ENCODE measurements around the gene RNF214.
"Not testable (repeated sequence)": the region's sequence is repeated elsewhere in the genome, so short reads cannot be mapped to it uniquely, and the experiment has no call there.

RNF214 gene

DNA sequence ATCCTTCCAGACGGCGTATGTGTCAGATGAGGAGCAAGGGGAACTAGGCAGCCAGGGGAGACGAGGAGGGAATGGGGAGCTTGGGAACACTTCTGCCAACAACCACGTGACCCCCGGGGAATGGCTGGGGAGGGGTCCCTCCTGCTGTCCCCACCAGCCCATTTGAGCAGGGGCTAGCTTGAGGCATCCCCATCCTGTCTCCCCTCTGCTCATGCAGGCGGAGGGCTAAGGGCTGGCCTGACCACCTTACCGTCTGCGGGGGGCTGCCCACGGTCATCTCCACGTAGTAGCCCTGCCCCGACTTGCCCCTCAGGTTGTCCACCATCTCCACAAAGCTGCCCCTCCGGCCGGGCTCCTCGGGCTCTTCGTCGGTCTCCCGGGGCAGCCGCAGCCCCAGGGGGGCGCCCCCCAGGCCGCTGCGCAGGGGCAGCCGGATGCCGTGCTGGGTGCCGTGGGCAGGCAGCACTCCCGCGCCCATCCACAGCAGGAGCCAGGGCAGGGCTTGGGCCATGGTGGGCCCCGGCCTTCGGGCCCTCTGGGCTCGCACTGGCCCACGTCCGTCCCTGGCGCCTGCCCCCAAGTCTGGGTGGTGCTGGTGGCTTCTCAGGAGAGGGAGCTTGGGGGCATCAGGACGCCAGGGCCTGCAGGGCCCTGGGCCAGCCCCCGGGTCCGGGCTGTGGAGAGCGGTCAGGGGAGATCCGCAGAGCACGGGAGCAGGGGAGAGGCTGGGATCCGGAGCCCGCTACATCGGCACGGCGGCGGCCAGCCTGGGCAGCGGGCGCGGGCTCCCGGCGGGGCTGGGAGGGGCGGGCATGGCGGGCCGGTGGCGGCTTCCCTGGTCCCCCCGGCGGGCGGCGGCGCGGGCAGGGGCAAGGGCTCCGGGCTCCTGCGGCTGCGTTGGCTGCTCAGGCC lies 83.1 kb downstream of the RNF214 start:
- DNase-seq (ENCODE audit: low read depth in 2 of 2), result no peak

DNA sequence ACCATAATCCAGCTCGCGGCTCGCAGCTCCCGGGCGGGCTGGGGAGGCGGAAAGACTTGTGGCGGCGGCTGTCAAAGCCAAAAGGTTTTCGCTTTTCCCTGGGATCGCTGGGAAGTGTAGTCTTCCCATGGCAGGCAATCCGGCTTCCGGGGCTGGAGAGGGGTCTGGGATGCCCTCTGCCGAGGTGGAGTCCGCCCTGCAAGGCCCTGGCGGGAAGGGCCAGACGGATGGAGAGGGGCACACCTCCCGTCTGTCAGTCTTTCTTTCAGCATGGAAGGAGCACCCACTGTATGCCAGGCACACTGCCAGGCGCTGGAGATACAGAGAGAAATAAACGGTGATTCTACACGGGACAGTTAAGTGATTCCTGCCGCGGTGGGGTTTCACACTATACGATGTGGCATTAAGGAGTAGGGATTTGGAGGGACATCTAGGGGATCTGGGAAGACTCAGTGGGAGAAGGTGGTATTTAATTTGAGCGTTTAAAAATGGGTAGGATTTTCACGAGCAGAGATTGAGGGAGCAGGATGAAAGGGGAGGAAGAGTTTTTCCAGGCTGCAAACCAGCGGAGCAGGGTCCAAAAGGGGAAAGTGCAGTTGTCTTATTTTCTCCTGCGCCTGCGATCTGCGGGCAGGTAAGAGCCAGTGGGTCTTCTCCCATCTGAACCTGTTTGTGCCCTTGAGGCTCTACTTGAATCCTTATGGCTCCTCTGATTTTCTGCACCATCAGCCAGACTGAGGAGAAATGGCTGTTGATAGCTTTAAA lies 83.9 kb downstream of the RNF214 start, which contains the start of gene BACE1:
BACE1 (minus strand) TSS at position 60 of the 765 bp plus-strand sequence. CDS start 461 bp downstream, outside the sequence.
- DNase-seq (ENCODE audit: low read depth in 2 of 2), result no peak

- DNase-seq (ENCODE audit: low read depth in 2 of 2), result no peak
These were observed 86.3 kb downstream of the RNF214 start for GRCh38 chr11:117318738-117319137.

DNA sequence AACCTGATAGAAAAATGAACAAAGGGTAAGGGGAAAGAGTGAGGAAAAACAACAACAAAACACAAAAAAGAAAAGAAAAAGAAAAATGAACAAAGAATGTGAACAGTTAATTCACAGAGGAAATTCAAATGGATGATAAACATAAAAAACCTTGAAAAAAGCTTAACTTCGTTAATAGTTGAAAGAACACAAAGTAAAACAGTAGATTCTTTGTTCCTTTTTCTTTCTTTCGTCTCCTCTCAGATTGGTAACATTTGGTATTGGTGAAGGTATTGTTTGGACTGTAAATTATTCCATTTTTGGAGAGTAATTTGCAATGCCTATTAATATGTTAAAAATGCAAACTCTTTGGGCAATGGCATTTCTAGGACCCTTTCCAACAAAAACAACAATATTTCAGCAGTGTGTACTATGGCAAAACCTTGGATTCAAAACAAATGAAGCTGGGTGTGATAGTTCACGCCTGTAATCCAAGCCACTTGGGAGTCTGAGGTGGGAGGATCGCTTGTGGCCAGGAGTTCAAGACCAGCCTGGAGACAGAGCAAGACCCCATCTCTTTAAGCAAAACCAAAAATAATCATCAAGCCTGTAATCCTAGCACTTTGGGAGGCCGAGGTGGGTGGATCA lies 86.9 kb downstream of the RNF214 start:
- no peak for DNase-seq (ENCODE audit: low read depth in 2 of 2)

DNA sequence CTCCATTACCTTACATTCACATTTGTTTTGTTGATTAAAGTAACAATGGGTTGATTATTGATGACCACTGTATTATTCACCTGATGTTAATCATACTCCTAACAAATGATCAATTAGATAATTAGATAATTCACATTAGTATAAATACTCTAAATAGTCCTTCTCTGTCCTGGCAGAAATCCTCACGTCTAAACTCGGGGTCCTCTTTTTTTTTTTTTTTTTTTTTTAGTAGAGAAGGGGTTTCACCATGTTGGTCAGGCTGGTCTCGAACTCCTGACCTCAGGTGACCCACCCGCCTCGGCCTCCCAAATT lies 94.7 kb downstream of the RNF214 start:
- not testable (repeated sequence) for DNase-seq (ENCODE audit: low read depth in 2 of 2)

- DNase-seq (ENCODE audit: low read depth in 2 of 2), result peak; percentile 91 to 92
These were observed 95.3 kb downstream of the RNF214 start, which contains the start of gene CEP164 for GRCh38 chr11:117327567-117328374. Gene CEP164, plus strand, starts transcription at chr11:117327854. Its CDS starts 10,733 bp downstream, at chr11:117338587.

DNA sequence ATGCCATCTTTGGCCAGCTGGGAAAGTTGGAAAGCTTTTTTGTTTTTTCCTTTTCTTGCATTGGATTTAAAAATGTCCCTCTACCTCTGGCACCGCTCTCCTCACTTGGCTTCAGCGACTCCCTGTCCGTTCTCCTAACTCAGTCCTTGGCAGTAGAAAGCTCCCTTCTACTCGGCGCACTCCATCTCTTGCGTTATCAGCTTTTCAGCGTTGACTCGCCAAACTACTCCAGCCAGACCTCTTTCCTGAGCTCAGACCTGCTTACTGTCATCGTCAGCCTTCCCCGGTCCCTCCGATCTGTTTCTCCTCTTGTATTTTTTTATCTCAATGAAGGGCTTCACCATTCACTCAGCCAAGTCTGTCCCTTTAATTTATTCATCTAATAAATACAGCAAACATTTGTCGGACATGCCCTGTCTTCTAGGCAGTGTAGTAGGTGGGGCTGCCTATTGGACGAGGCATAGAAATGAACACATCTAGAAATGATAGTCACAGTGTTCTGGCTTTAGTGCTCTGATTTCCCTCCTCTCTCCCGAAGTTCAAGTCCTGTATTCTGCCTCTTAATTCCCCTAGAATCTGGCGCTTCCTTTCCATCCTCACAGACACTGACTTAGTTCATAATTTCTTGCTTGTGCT lies 96.0 kb downstream of the RNF214 start:
- DNase-seq (ENCODE audit: low read depth in 2 of 2), result no peak

- DNase-seq (ENCODE audit: low read depth in 2 of 2), result no peak
These were observed 100.4 kb downstream of the RNF214 start for GRCh38 chr11:117332843-117333242.

DNA sequence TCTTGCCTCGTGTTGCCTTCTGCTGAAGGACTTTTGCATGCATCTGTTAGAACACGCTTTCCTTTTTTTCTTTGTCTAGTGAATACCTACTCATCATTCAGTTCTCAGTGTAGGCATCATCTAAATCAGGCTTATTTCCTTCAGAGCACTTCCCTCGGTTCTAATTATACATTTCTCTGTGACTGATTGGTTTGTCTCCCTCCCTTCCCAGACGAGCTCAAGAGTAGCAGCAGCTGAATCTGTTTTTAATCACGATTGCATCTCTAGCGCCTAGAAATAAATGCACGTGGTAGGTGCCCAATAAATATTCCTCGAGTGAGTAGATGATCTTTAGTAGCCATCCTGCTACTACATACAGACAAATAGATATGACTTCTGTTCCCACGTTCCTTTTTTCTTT lies 101.4 kb downstream of the RNF214 start:
- no peak for DNase-seq (ENCODE audit: low read depth in 2 of 2)

- no peak for DNase-seq (ENCODE audit: low read depth in 2 of 2)
These were observed 102.4 kb downstream of the RNF214 start for GRCh38 chr11:117334896-117335295.

DNA sequence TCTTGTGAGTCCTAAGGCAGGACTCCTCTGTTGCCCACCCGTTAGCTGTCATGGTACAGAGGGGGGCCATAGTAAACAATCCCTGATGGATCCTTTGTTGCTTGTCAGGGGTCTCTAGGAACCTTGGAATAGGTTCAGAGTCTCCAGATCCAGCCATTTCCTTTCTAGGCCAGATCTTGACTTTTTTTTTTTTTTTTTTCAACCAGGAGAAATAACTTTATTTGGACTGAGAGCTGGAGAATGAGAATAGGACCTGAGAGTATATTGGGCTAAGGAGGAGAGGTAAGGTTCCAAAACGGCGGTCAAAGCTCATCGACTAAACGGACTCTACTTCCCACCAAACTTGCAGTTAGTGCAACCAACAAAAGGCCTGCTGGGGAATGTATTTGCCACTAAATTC lies 102.9 kb downstream of the RNF214 start:
- DNase-seq (ENCODE audit: low read depth in 2 of 2), result no peak
